ENCODE measurements around the gene ENOSF1. TPM values are rescaled to one million over a fixed set of nuclear protein-coding genes. Genes with fewer than 3 reads are reported as not detected.

Gene ENOSF1
- total RNA-seq, 1 experiment from 2014 or later, result 48.8 TPM

DNA sequence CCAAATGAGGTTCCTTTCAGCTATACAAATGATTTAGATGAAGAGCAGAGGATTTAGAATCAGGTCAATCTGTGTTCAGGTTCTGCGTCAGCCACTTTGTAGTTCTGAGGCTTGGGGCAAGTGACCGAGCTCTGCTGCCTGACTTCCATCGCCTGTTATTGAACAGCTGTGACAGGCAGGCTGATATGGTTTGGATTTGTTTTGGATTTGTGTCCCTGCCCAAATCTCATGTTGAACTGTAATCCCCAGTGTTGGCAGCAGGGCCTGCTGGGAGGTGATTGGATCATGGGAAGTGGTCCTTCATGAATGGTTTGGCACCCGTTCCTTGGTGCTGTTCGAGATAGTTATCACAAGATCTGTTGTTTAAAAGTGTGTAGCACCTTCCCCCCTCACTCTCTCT is 36.4 kb downstream of the ENOSF1 start:
- no peak for DNase-seq (ENCODE audit: extremely low read depth, low read depth)

DNA sequence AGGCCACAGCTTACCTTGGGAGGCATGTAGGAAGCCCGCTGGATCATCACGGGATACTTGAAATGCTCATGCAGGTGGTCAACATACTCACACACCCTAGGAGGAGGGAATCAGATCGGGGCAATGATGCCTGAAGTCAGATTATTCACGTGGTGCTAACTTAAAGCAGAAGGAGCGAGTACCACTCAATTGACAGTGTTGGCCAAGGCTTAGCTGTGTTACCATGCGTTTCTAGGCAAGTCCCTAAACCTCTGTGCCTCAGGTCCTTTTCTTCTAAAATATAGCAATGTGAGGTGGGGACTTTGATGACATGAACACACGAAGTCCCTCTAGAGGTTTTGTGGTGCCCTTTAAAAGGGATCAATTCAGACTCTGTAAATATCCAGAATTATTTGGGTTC is 37.1 kb downstream of the ENOSF1 start:
- no peak for DNase-seq (ENCODE audit: extremely low read depth, low read depth)

DNA sequence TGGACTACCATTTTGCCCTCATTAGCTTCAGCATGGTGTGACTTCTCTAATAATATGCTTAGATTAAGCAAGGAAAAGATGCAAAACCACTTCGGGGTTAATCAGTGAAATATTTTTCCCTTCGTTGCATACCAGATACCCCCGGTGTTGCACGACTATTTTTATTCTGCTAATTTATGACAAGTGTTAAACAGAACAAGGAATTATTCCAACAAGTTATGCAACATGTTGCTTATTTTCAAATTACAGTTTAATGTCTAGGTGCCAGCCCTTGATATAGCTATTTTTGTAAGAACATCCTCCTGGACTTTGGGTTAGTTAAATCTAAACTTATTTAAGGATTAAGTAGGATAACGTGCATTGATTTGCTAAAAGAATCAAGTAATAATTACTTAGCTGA is 38.7 kb downstream of the ENOSF1 start:
- DNase-seq (ENCODE audit: extremely low read depth, low read depth), result no peak

- no peak for DNase-seq (ENCODE audit: extremely low read depth, low read depth)
These were observed 39.1 kb downstream of the ENOSF1 start for GRCh38 chr18:673317-673716.

DNA sequence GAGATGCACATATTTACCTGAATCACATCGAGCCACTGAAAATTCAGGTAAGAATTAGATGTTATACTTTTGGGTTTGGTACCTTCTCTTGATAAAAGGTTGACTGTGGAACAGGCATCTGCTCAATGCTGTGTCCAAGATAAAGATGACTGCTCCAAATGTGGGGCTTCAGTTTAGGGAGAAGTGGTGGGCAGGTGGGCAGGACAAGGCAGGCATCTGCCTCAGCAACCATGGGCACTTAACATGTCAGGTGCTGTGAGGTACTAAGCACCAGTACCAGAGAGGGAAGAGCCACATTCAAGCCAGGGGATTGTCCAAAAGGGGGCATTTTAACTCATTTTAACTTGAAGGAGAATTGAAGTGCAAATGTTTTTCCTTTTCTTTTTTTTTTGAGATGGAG is 41.0 kb downstream of the ENOSF1 start:
- DNase-seq (ENCODE audit: extremely low read depth, low read depth), result no peak

GRCh38 chr18:670522-670921 is 41.9 kb downstream of the ENOSF1 start:
- DNase-seq (ENCODE audit: extremely low read depth, low read depth), result no peak

GRCh38 chr18:669077-669476 is 43.4 kb downstream of the ENOSF1 start:
- no peak for DNase-seq (ENCODE audit: extremely low read depth, low read depth)

- DNase-seq (ENCODE audit: extremely low read depth, low read depth), result no peak
These were observed 44.2 kb downstream of the ENOSF1 start for GRCh38 chr18:668260-668659.

DNA sequence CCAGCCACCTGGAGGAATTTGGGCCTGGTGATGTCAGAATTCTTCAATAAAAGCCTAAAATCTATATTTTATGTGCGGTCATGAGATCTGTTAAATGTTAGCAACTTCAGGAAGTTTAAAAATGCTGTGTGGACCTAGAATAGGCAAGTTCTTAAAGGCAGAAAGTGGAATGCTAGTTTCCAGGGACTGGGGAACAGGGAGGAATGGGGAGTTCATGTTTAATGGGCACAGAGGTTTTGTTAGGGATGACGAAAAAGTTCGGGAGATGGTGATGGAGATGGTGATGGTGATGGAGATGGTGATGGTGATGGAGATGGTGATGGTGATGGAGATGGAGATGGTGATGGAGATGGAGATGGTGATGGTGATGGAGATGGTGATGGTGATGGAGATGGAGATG is 45.8 kb downstream of the ENOSF1 start:
- DNase-seq (ENCODE audit: extremely low read depth, low read depth), result no peak

- DNase-seq (ENCODE audit: extremely low read depth, low read depth), result no peak
These were observed 46.3 kb downstream of the ENOSF1 start for GRCh38 chr18:666177-666576.

- DNase-seq (ENCODE audit: extremely low read depth, low read depth), result no peak
These were observed 50.2 kb downstream of the ENOSF1 start for GRCh38 chr18:662197-662596.

GRCh38 chr18:659597-659996 is 52.8 kb downstream of the ENOSF1 start:
- DNase-seq (ENCODE audit: extremely low read depth, low read depth), result no peak

DNA sequence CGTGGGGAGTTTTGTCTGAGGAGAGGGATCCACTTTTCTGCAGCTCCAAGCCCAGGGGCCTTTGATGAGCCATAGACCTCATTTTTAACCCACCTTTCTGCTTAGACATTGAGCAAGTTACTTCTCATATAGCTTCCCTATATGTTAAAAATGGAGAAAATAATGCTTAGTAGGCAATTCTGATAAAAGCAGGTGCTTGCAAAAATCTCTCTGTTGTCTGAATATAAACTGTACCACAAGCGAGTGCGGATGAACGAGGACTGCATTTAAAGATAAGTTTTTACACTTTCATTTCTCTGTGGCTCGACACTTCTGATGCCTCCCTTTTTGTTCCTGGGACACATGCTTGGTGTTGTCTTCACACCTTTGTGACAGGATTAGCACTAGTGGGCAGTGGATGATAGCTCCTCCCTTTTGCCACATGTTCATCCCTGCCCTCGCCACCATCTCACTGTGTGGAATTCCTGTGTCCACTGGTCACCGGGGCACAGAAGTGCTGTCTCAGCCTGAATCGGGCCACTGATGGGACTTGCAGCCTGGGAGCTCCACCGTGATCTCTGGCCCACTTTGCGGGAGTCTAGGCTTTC is 53.4 kb downstream of the ENOSF1 start:
- DNase-seq (ENCODE audit: extremely low read depth, low read depth), result no peak

- DNase-seq (ENCODE audit: extremely low read depth, low read depth), result peak; percentile 83
These were observed 54.2 kb downstream of the ENOSF1 start for GRCh38 chr18:658001-658946.

DNA sequence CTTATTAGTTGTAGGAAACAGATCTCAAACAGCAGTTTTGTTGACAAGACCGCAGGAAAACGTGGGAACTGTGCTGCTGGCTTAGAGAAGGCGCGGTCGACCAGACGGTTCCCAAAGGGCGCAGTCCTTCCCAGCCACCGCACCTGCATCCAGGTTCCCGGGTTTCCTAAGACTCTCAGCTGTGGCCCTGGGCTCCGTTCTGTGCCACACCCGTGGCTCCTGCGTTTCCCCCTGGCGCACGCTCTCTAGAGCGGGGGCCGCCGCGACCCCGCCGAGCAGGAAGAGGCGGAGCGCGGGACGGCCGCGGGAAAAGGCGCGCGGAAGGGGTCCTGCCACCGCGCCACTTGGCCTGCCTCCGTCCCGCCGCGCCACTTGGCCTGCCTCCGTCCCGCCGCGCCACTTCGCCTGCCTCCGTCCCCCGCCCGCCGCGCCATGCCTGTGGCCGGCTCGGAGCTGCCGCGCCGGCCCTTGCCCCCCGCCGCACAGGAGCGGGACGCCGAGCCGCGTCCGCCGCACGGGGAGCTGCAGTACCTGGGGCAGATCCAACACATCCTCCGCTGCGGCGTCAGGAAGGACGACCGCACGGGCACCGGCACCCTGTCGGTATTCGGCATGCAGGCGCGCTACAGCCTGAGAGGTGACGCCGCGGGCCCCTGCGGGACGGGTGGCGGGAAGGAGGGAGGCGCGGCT is 55.0 kb downstream of the ENOSF1 start, which contains the start of gene TYMS:
Gene TYMS (plus strand): TSS at position 343 of the 690 bp plus-strand sequence. CDS start 90 bp downstream, at position 433.
- DNase-seq (ENCODE audit: extremely low read depth, low read depth), result peak; percentile 30

GRCh38 chr18:655445-655844 is 57.0 kb downstream of the ENOSF1 start:
- no peak for DNase-seq (ENCODE audit: extremely low read depth, low read depth)

DNA sequence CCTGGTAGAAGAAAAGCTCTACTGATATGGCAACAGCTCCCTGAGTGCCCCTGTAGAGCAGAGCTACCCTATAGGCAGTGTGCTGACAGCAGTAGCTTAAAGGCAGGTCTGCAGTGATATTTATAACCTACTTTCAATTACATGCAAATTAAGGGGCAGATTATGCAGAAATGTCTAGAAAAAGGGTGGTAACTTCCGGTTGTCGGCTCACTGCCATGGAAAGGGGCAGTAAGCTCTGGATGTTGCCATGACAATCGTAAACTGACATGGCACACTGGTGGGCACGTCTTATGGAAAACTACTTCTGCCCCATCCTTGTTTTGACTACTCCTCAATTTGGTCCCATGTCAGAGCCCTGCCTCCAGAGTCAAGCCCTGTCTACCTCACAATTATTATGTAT is 57.8 kb downstream of the ENOSF1 start:
- no peak for DNase-seq (ENCODE audit: extremely low read depth, low read depth)

DNA sequence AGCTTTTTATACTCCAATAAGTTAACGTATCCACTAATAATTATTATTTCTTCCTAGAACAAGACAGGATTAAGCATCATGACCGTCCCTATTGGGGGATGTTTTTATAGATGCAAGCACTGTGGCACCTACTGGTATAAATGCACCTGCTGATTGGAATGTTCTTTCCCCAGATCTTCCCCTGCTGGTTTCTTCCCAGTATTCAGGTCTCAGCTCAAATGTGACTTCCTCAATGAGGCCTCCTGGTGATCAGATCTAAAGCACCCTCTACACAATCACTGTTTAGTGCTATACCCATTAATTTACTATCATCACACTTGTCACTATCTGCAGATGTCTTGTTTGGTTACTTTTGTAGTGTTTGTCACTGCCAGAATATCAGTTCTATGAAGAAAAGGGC is 58.9 kb downstream of the ENOSF1 start:
- no peak for DNase-seq (ENCODE audit: extremely low read depth, low read depth)

DNA sequence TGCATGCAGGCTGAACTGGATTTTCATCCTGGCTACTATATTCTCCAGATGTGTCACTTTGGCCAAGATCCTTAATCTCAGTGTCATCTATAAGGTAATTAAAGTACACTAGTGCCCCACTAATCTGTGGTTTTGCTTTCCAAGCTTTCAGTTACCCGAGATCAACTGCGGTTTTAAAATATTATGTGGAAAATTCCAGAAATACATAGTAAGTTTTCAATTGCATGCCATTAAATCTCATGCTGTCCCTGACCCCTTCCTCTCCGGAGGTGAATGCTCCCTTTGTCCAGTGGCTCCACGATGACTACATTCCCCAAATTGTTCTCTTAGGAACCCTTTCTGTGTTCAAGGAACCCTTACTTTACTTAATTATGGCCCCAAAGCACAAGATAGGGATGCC is 60.3 kb downstream of the ENOSF1 start:
- no peak for DNase-seq (ENCODE audit: extremely low read depth, low read depth)

GRCh38 chr18:650428-650858 is 62.0 kb downstream of the ENOSF1 start:
- no peak for DNase-seq (ENCODE audit: extremely low read depth, low read depth)

DNA sequence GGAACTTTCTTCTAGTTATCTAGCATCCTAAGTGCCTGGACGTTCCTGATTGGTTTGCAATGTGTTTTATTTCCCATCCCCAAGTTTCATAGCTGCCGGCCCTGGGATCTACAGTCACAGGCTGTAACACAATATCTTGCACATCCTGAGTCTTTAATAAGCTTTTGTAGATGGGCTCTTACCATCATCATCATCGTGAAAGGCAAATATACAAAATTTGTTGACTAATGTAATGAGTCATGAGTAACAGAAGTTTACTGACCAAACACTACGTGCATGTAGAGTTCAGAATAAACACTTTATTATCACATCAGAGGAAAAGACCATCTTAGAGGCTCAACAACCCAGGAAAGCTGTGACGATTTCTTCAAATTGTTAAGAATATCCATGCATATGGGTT is 63.1 kb downstream of the ENOSF1 start:
- peak; percentile 15 for DNase-seq (ENCODE audit: extremely low read depth, low read depth)

Measured in NCI-H460 (cell line).